ENCODE measurements around the gene AP4E1. TPM values are rescaled to one million over a fixed set of nuclear protein-coding genes. Genes with fewer than 3 reads are reported as not detected.
A peak's percentile ranks its signal among the peaks of the same experiment; 100 is the strongest.

The AP4E1 gene
- total and polyA plus RNA-seq, 2 of the 8 experiments (the other 6 are each of a cell fraction or from before 2014, with no cell fraction given): 1.4 to 10.9 TPM

- no peak for TF ChIP-seq CHD7 (IDR thresholded peaks at IDR 0.05; ENCODE audit: insufficient replicate concordance, low read length)
- peak; percentile 60; the same call in 1 of the 2 replicates for TF ChIP-seq MAX (IDR thresholded peaks at IDR 0.05)
- no peak for TF ChIP-seq SRF (IDR thresholded peaks at IDR 0.05; ENCODE audit: low read depth, low read length)
- TF ChIP-seq E2F6 (IDR thresholded peaks at IDR 0.05): peak; percentile 55
Observed at GRCh38 chr15:50907601-50908208, 778 bp upstream of the AP4E1 start (continued).
